GM21526 (cell line): ENCODE measurements around the gene IDH2.

Source experiments
- ATAC-seq: cut with Tn5 transposase; IDR thresholded peaks from one replicate; pipeline ENCODE4 v1.9.1; 2021; ENCODE audit warnings: moderate library complexity; ENCODE audit not compliant: unreplicated experiment, low FRiP score

Gene IDH2

GRCh38 chr15:90067953-90068606, 34.2 kb downstream of the IDH2 start:
- no peak for ATAC-seq

- no peak for ATAC-seq
Measured at GRCh38 chr15:90067181-90067952, 34.9 kb downstream of the IDH2 start.

- no peak for ATAC-seq
Measured at GRCh38 chr15:90065682-90066049, 36.6 kb downstream of the IDH2 start.

GRCh38 chr15:90064911-90065681, 37.2 kb downstream of the IDH2 start:
- ATAC-seq, result no peak

GRCh38 chr15:90063770-90064247, 38.5 kb downstream of the IDH2 start:
- ATAC-seq, result no peak

GRCh38 chr15:90062973-90063769, 39.1 kb downstream of the IDH2 start:
- ATAC-seq, result no peak

GRCh38 chr15:90062462-90062932, 39.8 kb downstream of the IDH2 start:
- ATAC-seq, result no peak

- ATAC-seq, result no peak
Measured at GRCh38 chr15:90062023-90062442, 40.2 kb downstream of the IDH2 start.

GRCh38 chr15:90060797-90061196, 41.5 kb downstream of the IDH2 start:
- no peak for ATAC-seq

GRCh38 chr15:90059208-90059985, 42.9 kb downstream of the IDH2 start:
- peak; percentile 82 for ATAC-seq

- ATAC-seq, result no peak
Measured at GRCh38 chr15:90058775-90059174, 43.5 kb downstream of the IDH2 start.

GRCh38 chr15:90058308-90058707, 44.0 kb downstream of the IDH2 start:
- ATAC-seq, result peak; percentile 38

- no peak for ATAC-seq
Measured at GRCh38 chr15:90056529-90056928, 45.7 kb downstream of the IDH2 start.

GRCh38 chr15:90055182-90055581, 47.1 kb downstream of the IDH2 start:
- no peak for ATAC-seq

- no peak for ATAC-seq
Measured at GRCh38 chr15:90054618-90055097, 47.6 kb downstream of the IDH2 start.

GRCh38 chr15:90053685-90054466, 48.4 kb downstream of the IDH2 start:
- no peak for ATAC-seq

- ATAC-seq, result no peak
Measured at GRCh38 chr15:90051874-90052273, 50.4 kb downstream of the IDH2 start.
